ENCODE measurements around the gene OLFML2A. TPM values are rescaled to one million over a fixed set of nuclear protein-coding genes. Genes with fewer than 3 reads are reported as not detected.

Gene OLFML2A
- total RNA-seq, 4 donors from 2014 or later: 13.7 to 33.1 (median 25.7) TPM

- no peak overlapping the region for H3K4me3 ChIP-seq (ENCODE audit: low read depth, poor library complexity, severe bottlenecking)
- no peak for TF ChIP-seq CTCF (IDR thresholded peaks at IDR 0.05)
- intact Hi-C loops (cut with DNase I; ENCODE audit: low total_unique reads): no loop called here
- 88 to 90% methylated on average over 2 of the region's 2 CpGs for WGBS, 2 donors
- no peak for DNase-seq (ENCODE audit: low spot score in 2 of 2)
These were observed 37.6 kb upstream of the OLFML2A start for GRCh38 chr9:124739360-124739759.

DNA sequence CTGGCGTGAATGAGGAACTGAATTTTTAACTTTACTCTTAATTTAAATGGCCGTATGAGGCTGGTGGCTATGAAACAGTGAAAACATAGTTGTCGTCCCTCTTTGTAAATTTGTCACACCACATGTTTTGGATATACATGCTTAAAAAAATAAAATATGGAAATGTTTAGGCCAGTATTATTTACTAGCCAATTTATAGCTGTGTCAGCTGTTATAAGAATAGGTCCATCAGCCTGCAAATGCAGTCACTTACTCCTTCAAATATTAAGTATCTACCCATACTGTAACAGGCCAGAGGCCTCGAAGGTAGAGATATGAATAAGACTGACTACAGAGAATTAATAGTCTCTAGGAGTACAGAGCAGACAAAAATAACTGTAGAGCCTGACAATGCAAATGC lies 35.8 kb upstream of the OLFML2A start:
- TF ChIP-seq POLR2A (IDR thresholded peaks at IDR 0.05) (no peak), CTCF (IDR thresholded peaks at IDR 0.05) (no peak)
- intact Hi-C loops (cut with DNase I; ENCODE audit: low total_unique reads): no loop called here
- 90% methylated on average over 4 of the region's 4 CpGs for WGBS, 2 donors
- no peak overlapping the region for H3K4me3 ChIP-seq (ENCODE audit: low read depth, poor library complexity, severe bottlenecking)
- DNase-seq (ENCODE audit: low spot score in 2 of 2): no peak

DNA sequence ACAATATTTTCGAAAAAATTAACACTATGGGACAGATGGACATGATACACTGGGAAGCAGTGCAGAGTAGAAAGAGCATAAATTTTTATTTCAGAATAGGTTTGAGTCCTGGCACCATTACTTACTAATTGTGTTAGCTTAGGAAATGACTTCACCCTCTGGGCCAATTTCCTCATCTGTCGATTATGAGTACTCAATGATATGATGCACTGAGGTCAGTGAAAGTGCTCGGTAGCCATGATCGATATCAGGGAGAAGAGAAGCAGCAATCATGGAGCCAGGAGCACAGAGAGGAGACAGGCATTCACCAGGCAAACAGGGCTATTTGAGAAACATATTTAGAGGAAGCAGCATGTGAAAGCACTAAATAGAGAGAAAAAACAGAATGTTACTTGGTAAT lies 35.3 kb upstream of the OLFML2A start:
- intact Hi-C loops (cut with DNase I; ENCODE audit: low total_unique reads): no loop called here
- WGBS, 2 donors: 67 to 77% methylated on average over 4 of the region's 4 CpGs
- DNase-seq (ENCODE audit: low spot score in 2 of 2): no peak
- no peak overlapping the region for H3K4me3 ChIP-seq (ENCODE audit: low read depth, poor library complexity, severe bottlenecking)
- TF ChIP-seq CTCF (IDR thresholded peaks at IDR 0.05): no peak
- no peak for TF ChIP-seq POLR2A (IDR thresholded peaks at IDR 0.05)

DNA sequence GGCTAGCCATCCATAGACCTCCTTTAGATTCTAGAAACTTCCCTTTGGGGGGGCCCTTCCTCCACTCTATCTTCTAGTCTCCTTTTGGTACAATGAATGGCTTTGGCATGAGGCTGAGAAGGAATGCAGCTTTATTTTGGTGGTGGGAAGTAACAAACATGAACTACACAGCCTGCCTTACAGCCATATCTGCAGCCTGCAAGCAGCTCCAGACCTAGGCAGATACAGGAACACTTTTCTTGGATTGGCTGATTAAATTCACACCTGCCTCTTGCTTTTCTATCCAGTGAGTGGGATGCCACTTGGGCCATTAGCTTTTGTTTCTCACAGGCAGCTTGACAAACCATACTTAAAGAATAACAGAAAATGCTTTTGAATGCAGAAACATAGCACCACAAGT lies 34.0 kb upstream of the OLFML2A start:
- DNase-seq (ENCODE audit: low spot score in 2 of 2): no peak
- intact Hi-C loops (cut with DNase I; ENCODE audit: low total_unique reads): no loop called here
- TF ChIP-seq POLR2A (IDR thresholded peaks at IDR 0.05) (no peak), CTCF (IDR thresholded peaks at IDR 0.05) (no peak)
- H3K4me3 ChIP-seq (ENCODE audit: low read depth, poor library complexity, severe bottlenecking): no peak overlapping the region

GRCh38 chr9:124743686-124744348 lies 33.1 kb upstream of the OLFML2A start:
- DNase-seq (ENCODE audit: low spot score in 2 of 2): no peak
- TF ChIP-seq POLR2A (IDR thresholded peaks at IDR 0.05) (no peak), CTCF (IDR thresholded peaks at IDR 0.05) (no peak)
- intact Hi-C loops (cut with DNase I; ENCODE audit: low total_unique reads): no loop called here
- H3K4me3 ChIP-seq (ENCODE audit: low read depth, poor library complexity, severe bottlenecking): no peak overlapping the region
- 74 to 80% methylated on average over 5 of the region's 5 CpGs for WGBS, 2 donors

DNA sequence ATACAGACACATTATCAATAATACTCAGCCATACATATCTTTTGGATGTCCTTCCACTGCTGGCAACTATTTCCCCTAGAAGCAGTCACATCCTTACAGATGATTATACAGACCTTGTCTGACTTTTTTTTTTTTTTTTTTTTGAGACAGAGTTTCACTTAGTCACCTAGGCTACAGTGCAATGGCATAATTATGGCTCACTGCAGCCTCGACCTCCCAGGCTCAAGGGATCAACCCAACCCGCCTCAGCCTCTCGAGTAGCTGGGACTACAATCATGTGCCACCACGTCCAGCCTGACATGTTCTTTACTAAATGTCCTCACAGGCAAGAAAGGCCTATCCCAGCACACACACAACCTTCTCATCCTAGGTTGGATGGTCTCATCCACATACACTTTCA lies 29.9 kb upstream of the OLFML2A start:
- no peak for DNase-seq (ENCODE audit: low spot score in 2 of 2)
- intact Hi-C loops (cut with DNase I; ENCODE audit: low total_unique reads): no loop called here
- 77 to 89% methylated on average over 4 of the region's 4 CpGs for WGBS, 2 donors
- no peak for TF ChIP-seq POLR2A (IDR thresholded peaks at IDR 0.05)
- no peak for TF ChIP-seq CTCF (IDR thresholded peaks at IDR 0.05)
- no peak overlapping the region for H3K4me3 ChIP-seq (ENCODE audit: low read depth, poor library complexity, severe bottlenecking)

Data from lower leg skin (tissue), 4 donors.